ENCODE data around the gene P4HTM. TPM values are rescaled to one million over a fixed set of nuclear protein-coding genes. Genes with fewer than 3 reads are reported as not detected.

Gene P4HTM
- total RNA-seq, 1 donor from 2014 or later, result 25.0 TPM

- Mint-ChIP-seq H3K36me3 (ENCODE audit: low read depth, unreplicated experiment) (peaks cover 28% of the 10 kb centered on the region), H3K27ac (ENCODE audit: unreplicated experiment) (no peak overlapping the region), H3K27me3 (ENCODE audit: low read depth, unreplicated experiment) (no peaks in the 10 kb centered on the region), H3K9me3 (ENCODE audit: unreplicated experiment) (no peaks in the 10 kb centered on the region), H3K4me1 (ENCODE audit: low read depth, unreplicated experiment) (peaks cover 7% of the 10 kb centered on the region), H3K4me3 (ENCODE audit: unreplicated experiment) (no peak overlapping the region)
- Histone ChIP-seq H3K4me1 (ENCODE audit: insufficient read depth, low read length) (no peaks in the 10 kb centered on the region), H2AFZ (ENCODE audit: low read depth, low read length) (no peak overlapping the region), H3K79me2 (ENCODE audit: insufficient read depth, low read length) (no peaks in the 10 kb centered on the region), H3K27me3 (ENCODE audit: insufficient read depth, low read length) (no peaks in the 10 kb centered on the region), H3K9ac (ENCODE audit: low read length) (no peak overlapping the region), H3K4me2 (ENCODE audit: low read length) (no peak overlapping the region), H3K27ac (ENCODE audit: low read depth, low read length) (no peak overlapping the region), H3K4me3 (ENCODE audit: insufficient read depth, low read depth, low read length) (no peak overlapping the region), H3K36me3 (ENCODE audit: insufficient read depth, low read length) (peaks cover 43% of the 10 kb centered on the region), H4K20me1 (ENCODE audit: insufficient read depth, low read length) (peaks cover 19% of the 10 kb centered on the region), H3K9me3 (ENCODE audit: insufficient read depth, low read depth, low read length) (no peaks in the 10 kb centered on the region)
- no peak for TF ChIP-seq EZH2 (IDR thresholded peaks at IDR 0.05; ENCODE audit: insufficient read depth, low read length)
- no peak for TF ChIP-seq CTCF (IDR thresholded peaks at IDR 0.05; ENCODE audit: insufficient read depth, low read depth, low read length)
- DNase-seq (ENCODE audit: low read depth) (no peak), FAIRE-seq (no peak)
Measured at GRCh38 chr3:48980295-48980694, 9.7 kb upstream of the P4HTM start.

DNA sequence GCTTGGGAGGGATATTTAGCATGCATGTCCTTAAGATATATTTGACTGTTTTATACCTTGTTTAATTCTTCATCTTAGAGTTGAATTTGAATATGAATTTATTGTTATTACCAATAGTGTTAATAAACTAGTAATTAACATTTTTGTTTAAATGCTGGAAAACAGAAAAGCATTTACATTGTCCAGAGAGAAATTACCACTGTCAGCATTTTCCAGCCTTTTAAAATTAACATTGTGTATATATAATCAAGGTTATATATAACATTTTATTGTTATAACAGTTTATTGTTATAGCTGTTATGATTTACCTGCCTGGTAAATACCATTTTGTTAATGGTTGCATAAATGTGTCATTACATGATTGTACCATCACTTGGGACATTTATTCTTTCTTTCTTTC lies 8.0 kb upstream of the P4HTM start:
- TF ChIP-seq CTCF (IDR thresholded peaks at IDR 0.05; ENCODE audit: insufficient read depth, low read depth, low read length), result no peak
- TF ChIP-seq EZH2 (IDR thresholded peaks at IDR 0.05; ENCODE audit: insufficient read depth, low read length), result no peak
- H3K9ac ChIP-seq (ENCODE audit: low read length), result no peak overlapping the region
- no peaks in the 10 kb centered on the region for H3K9me3 ChIP-seq (ENCODE audit: insufficient read depth, low read depth, low read length)
- DNase-seq (ENCODE audit: low read depth) (no peak), FAIRE-seq (no peak)
- no peaks in the 10 kb centered on the region for H3K4me1 ChIP-seq (ENCODE audit: insufficient read depth, low read length)
- H3K27me3 ChIP-seq (ENCODE audit: insufficient read depth, low read length), result no peaks in the 10 kb centered on the region
- H3K79me2 ChIP-seq (ENCODE audit: insufficient read depth, low read length), result no peaks in the 10 kb centered on the region
- no peaks in the 10 kb centered on the region for H3K9me3 Mint-ChIP-seq (ENCODE audit: unreplicated experiment)
- H3K36me3 Mint-ChIP-seq (ENCODE audit: low read depth, unreplicated experiment), result peaks cover 28% of the 10 kb centered on the region
- H3K27me3 Mint-ChIP-seq (ENCODE audit: low read depth, unreplicated experiment), result no peaks in the 10 kb centered on the region
- H3K4me2 ChIP-seq (ENCODE audit: low read length), result no peak overlapping the region
- H3K27ac Mint-ChIP-seq (ENCODE audit: unreplicated experiment), result no peak overlapping the region
- H3K4me3 ChIP-seq (ENCODE audit: insufficient read depth, low read depth, low read length), result no peak overlapping the region
- peaks cover 7% of the 10 kb centered on the region for H3K4me1 Mint-ChIP-seq (ENCODE audit: low read depth, unreplicated experiment)
- H3K36me3 ChIP-seq (ENCODE audit: insufficient read depth, low read length), result peaks cover 43% of the 10 kb centered on the region
- H2AFZ ChIP-seq (ENCODE audit: low read depth, low read length), result no peak overlapping the region
- H4K20me1 ChIP-seq (ENCODE audit: insufficient read depth, low read length), result peaks cover 19% of the 10 kb centered on the region
- no peak overlapping the region for H3K27ac ChIP-seq (ENCODE audit: low read depth, low read length)
- no peak overlapping the region for H3K4me3 Mint-ChIP-seq (ENCODE audit: unreplicated experiment)

- Histone ChIP-seq H3K4me2 (ENCODE audit: low read length) (no peak overlapping the region), H2AFZ (ENCODE audit: low read depth, low read length) (no peak overlapping the region), H3K27ac (ENCODE audit: low read depth, low read length) (no peak overlapping the region), H3K9ac (ENCODE audit: low read length) (no peak overlapping the region), H3K4me3 (ENCODE audit: insufficient read depth, low read depth, low read length) (no peak overlapping the region), H4K20me1 (ENCODE audit: insufficient read depth, low read length) (peaks cover 19% of the 10 kb centered on the region), H3K27me3 (ENCODE audit: insufficient read depth, low read length) (no peaks in the 10 kb centered on the region), H3K79me2 (ENCODE audit: insufficient read depth, low read length) (no peaks in the 10 kb centered on the region), H3K36me3 (ENCODE audit: insufficient read depth, low read length) (peaks cover 40% of the 10 kb centered on the region), H3K9me3 (ENCODE audit: insufficient read depth, low read depth, low read length) (no peaks in the 10 kb centered on the region), H3K4me1 (ENCODE audit: insufficient read depth, low read length) (no peaks in the 10 kb centered on the region)
- H3K4me1 Mint-ChIP-seq (ENCODE audit: low read depth, unreplicated experiment), result peaks cover 7% of the 10 kb centered on the region
- TF ChIP-seq CTCF (IDR thresholded peaks at IDR 0.05; ENCODE audit: insufficient read depth, low read depth, low read length), result no peak
- no peak for FAIRE-seq
- H3K27ac Mint-ChIP-seq (ENCODE audit: unreplicated experiment), result no peak overlapping the region
- no peaks in the 10 kb centered on the region for H3K9me3 Mint-ChIP-seq (ENCODE audit: unreplicated experiment)
- no peaks in the 10 kb centered on the region for H3K27me3 Mint-ChIP-seq (ENCODE audit: low read depth, unreplicated experiment)
- peaks cover 28% of the 10 kb centered on the region for H3K36me3 Mint-ChIP-seq (ENCODE audit: low read depth, unreplicated experiment)
- no peak overlapping the region for H3K4me3 Mint-ChIP-seq (ENCODE audit: unreplicated experiment)
- no peak for DNase-seq (ENCODE audit: low read depth)
Measured at GRCh38 chr3:48982686-48983085, 7.4 kb upstream of the P4HTM start.
